HEK293 (cell line): ENCODE measurements around the gene RXRG.

Source experiments
- CTCF ChIA-PET: fragments of 350-600 bp; formaldehyde crosslinking; extraction: SDS; loops from one replicate; lab custom pipeline; 2021; ENCODE audit warnings: antibody characterized with exemption; lab: Yijun Ruan, JAX
- POLR2A ChIA-PET: fragments of 300-600 bp; formaldehyde crosslinking; extraction: SDS; loops from one replicate; lab custom pipeline; 2020; ENCODE audit warnings: antibody characterized with exemption, inconsistent platforms; lab: Yijun Ruan, JAX
- H3K27ac ChIP-seq: fragments of 200-500 bp; sonication (Bioruptor generic); 2 replicates; pipeline ENCODE4 v1.5.1; 2014; ENCODE audit warnings: low read depth, low read length, control low read depth, inconsistent platforms; ENCODE audit errors: extremely low read depth
- H3K36me3 ChIP-seq, 2 experiments: fragments of 200-500 bp in 1 of 2; sonication (Bioruptor generic) in 1 of 2; 1 replicate in 1 of 2; 2 replicates in 1 of 2; pipeline ENCODE4 v1.5.1; 2014 to 2017; ENCODE audit warnings: inconsistent platforms in 2 of 2, low read length in 2 of 2; ENCODE audit not compliant: control insufficient read depth in 2 of 2, insufficient read depth in 1 of 2
- H3K4me1 ChIP-seq: fragments of 200-500 bp; sonication (Bioruptor generic); 2 replicates; pipeline ENCODE4 v1.5.1; 2014; ENCODE audit warnings: mild to moderate bottlenecking, low read length, inconsistent platforms; ENCODE audit not compliant: control insufficient read depth, insufficient read depth
- H3K4me3 ChIP-seq: 2 replicates; pipeline ENCODE4 v1.5.1; 2011; ENCODE audit warnings: low read depth, mild to moderate bottlenecking, control low read depth, low read length, moderate library complexity
- H3K9me3 ChIP-seq: fragments of 200-500 bp; sonication (Bioruptor generic); 2 replicates; pipeline ENCODE4 v1.5.1; 2014; ENCODE audit warnings: low read depth, low read length, inconsistent platforms; ENCODE audit not compliant: control insufficient read depth, insufficient read depth
- GLIS1 ChIP-seq: fragments of 450-650 bp; formaldehyde crosslinking; IDR thresholded peaks from 2 replicates; pipeline ENCODE4 v1.5.1; 2016; ENCODE audit warnings: missing biosample characterization, missing genetic modification characterization
- KLF9 ChIP-seq: fragments of 450-650 bp; formaldehyde crosslinking; IDR thresholded peaks from 2 replicates; pipeline ENCODE4 v1.5.1; 2016; ENCODE audit warnings: missing biosample characterization, missing genetic modification characterization, low read depth
- PRDM6 ChIP-seq: fragments of 450-650 bp; formaldehyde crosslinking; IDR thresholded peaks from 2 replicates; pipeline ENCODE4 v1.5.1; 2017; ENCODE audit warnings: missing biosample characterization, missing genetic modification characterization
- ZBTB17 ChIP-seq: fragments of 450-650 bp; formaldehyde crosslinking; IDR thresholded peaks from 2 replicates; pipeline ENCODE4 v1.5.1; 2016; ENCODE audit warnings: missing biosample characterization, missing genetic modification characterization
- ZBTB20 ChIP-seq: fragments of 450-650 bp; formaldehyde crosslinking; IDR thresholded peaks from 2 replicates; pipeline ENCODE4 v1.5.1; 2016; ENCODE audit warnings: missing biosample characterization, missing genetic modification characterization
- ZBTB7A ChIP-seq: fragments of 450-650 bp; formaldehyde crosslinking; IDR thresholded peaks from 2 replicates; pipeline ENCODE4 v1.5.1; 2016; ENCODE audit warnings: low read depth, missing biosample characterization, missing genetic modification characterization
- ZIC2 ChIP-seq: fragments of 450-650 bp; formaldehyde crosslinking; IDR thresholded peaks from 2 replicates; pipeline ENCODE4 v1.5.1; 2016; ENCODE audit warnings: missing biosample characterization, missing genetic modification characterization
- ZNF174 ChIP-seq: fragments of 450-650 bp; formaldehyde crosslinking; IDR thresholded peaks from 2 replicates; pipeline ENCODE4 v1.5.0; 2017; ENCODE audit warnings: missing biosample characterization, mild to moderate bottlenecking, missing genetic modification characterization
- ZNF221 ChIP-seq: fragments of 450-650 bp; formaldehyde crosslinking; IDR thresholded peaks from 2 replicates; pipeline ENCODE4 v1.5.1; 2017; ENCODE audit warnings: missing biosample characterization, missing genetic modification characterization, borderline replicate concordance
- ZNF223 ChIP-seq: fragments of 450-650 bp; formaldehyde crosslinking; IDR thresholded peaks from 2 replicates; pipeline ENCODE4 v1.5.1; 2016; ENCODE audit warnings: missing biosample characterization, missing genetic modification characterization
- ZNF274 ChIP-seq, 2 experiments: fragments of 200-500 bp in 1 of 2; fragments of 450-650 bp in 1 of 2; sonication (Bioruptor generic) in 1 of 2; formaldehyde crosslinking in 1 of 2; IDR thresholded peaks; 2 replicates each; pipeline versions ENCODE4 v1.5.1 to v1.6.1; 2014 to 2016; ENCODE audit warnings: borderline replicate concordance in 1 of 2, inconsistent platforms in 1 of 2, low read length in 1 of 2, missing biosample characterization in 1 of 2, missing genetic modification characterization in 1 of 2
- ZNF302 ChIP-seq: fragments of 450-650 bp; formaldehyde crosslinking; IDR thresholded peaks from 2 replicates; pipeline ENCODE4 v1.5.1; 2016; ENCODE audit warnings: missing biosample characterization, missing genetic modification characterization, low read depth
- ZNF341 ChIP-seq: fragments of 450-650 bp; formaldehyde crosslinking; IDR thresholded peaks from 2 replicates; pipeline ENCODE4; 2016; ENCODE audit warnings: low read depth, missing biosample characterization, missing genetic modification characterization
- ZNF37A ChIP-seq: fragments of 450-650 bp; IDR thresholded peaks from 2 replicates; pipeline ENCODE4 v1.5.1; 2018; ENCODE audit warnings: missing biosample characterization, missing genetic modification characterization
- ZNF529 ChIP-seq: fragments of 450-650 bp; formaldehyde crosslinking; IDR thresholded peaks from 2 replicates; pipeline ENCODE4 v1.5.1; 2017; ENCODE audit warnings: missing genetic modification characterization, missing biosample characterization; ENCODE audit not compliant: insufficient replicate concordance
- ZNF585B ChIP-seq: fragments of 450-650 bp; formaldehyde crosslinking; IDR thresholded peaks from 2 replicates; pipeline ENCODE4 v1.5.1; 2016; ENCODE audit warnings: missing biosample characterization, missing genetic modification characterization
- ZNF600 ChIP-seq: fragments of 450-650 bp; formaldehyde crosslinking; IDR thresholded peaks from 2 replicates; pipeline ENCODE4 v1.5.1; 2016; ENCODE audit warnings: missing biosample characterization, missing genetic modification characterization
- ZNF621 ChIP-seq: fragments of 450-650 bp; formaldehyde crosslinking; IDR thresholded peaks from 2 replicates; pipeline ENCODE4 v1.5.1; 2017; ENCODE audit warnings: missing biosample characterization, missing genetic modification characterization
- ZNF660 ChIP-seq: fragments of 450-650 bp; IDR thresholded peaks from 2 replicates; pipeline ENCODE4 v1.5.1; 2018; ENCODE audit warnings: missing biosample characterization, mild to moderate bottlenecking, missing genetic modification characterization
- ZNF785 ChIP-seq: fragments of 450-650 bp; formaldehyde crosslinking; IDR thresholded peaks from 2 replicates; pipeline ENCODE4 v1.5.1; 2016; ENCODE audit warnings: missing biosample characterization, missing genetic modification characterization
- ZSCAN18 ChIP-seq: fragments of 450-650 bp; formaldehyde crosslinking; IDR thresholded peaks from 2 replicates; pipeline ENCODE4 v1.5.1; 2016; ENCODE audit warnings: missing biosample characterization, missing genetic modification characterization
- TF ChIP-seq, protein P1 (sequence below): fragments of 450-650 bp; formaldehyde crosslinking; IDR thresholded peaks from 2 replicates; pipeline ENCODE4 v1.5.1; 2016; ENCODE audit warnings: missing biosample characterization, missing genetic modification characterization
- TF ChIP-seq, protein P2 (sequence below): fragments of 450-650 bp; formaldehyde crosslinking; IDR thresholded peaks from 2 replicates; pipeline ENCODE4 v1.5.1; 2016; ENCODE audit warnings: missing biosample characterization, missing genetic modification characterization
- TF ChIP-seq, protein P3 (sequence below): fragments of 450-650 bp; formaldehyde crosslinking; IDR thresholded peaks from 2 replicates; pipeline ENCODE4 v1.5.1; 2017; ENCODE audit warnings: missing biosample characterization, missing genetic modification characterization
- TF ChIP-seq, protein P4 (sequence below): fragments of 450-650 bp; formaldehyde crosslinking; IDR thresholded peaks from 2 replicates; pipeline ENCODE4 v1.5.1; 2016; ENCODE audit warnings: missing biosample characterization, missing genetic modification characterization

RXRG gene

DNA sequence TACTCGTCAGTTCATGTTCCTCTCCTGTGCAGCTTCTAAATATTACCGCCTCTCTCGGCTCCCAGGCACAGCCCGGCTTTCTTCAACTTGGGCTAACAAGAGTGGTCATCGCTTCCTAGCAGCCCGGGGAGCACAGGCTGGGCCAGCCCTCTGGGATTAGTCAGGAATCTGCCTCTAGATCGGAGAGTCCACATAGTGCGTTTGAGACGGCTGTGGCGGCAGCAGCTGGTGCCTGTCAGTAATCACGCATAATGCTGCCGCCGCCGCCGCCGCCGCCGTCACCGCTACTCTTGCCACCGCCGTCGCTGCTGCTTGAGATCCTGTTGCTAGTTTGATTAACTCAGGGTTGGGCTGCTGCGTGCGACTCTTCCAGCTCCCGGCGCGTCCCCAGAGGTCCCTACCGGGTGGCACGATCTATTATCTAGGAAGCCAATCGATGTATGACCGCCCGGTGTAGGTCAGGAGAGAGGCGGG lies at the start of gene RXRG (continued):
- TF ChIP-seq ZNF37A = no peak
- TF ChIP-seq ZBTB17 (tag by site-specific recombination) = peak; percentile 93
- TF ChIP-seq ZNF621 (tag by site-specific recombination) = no peak
- TF ChIP-seq ZNF600 (tag by site-specific recombination) = 0 out of 2 replicates have a peak, but pooled peaks have one; percentile 41
- TF ChIP-seq, protein P1, sequence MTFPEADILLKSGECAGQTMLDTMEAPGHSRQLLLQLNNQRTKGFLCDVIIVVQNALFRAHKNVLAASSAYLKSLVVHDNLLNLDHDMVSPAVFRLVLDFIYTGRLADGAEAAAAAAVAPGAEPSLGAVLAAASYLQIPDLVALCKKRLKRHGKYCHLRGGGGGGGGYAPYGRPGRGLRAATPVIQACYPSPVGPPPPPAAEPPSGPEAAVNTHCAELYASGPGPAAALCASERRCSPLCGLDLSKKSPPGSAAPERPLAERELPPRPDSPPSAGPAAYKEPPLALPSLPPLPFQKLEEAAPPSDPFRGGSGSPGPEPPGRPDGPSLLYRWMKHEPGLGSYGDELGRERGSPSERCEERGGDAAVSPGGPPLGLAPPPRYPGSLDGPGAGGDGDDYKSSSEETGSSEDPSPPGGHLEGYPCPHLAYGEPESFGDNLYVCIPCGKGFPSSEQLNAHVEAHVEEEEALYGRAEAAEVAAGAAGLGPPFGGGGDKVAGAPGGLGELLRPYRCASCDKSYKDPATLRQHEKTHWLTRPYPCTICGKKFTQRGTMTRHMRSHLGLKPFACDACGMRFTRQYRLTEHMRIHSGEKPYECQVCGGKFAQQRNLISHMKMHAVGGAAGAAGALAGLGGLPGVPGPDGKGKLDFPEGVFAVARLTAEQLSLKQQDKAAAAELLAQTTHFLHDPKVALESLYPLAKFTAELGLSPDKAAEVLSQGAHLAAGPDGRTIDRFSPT (tag by site-specific recombination) = no peak
- TF ChIP-seq ZNF529 (tag by site-specific recombination) = no peak
- TF ChIP-seq, protein P2, sequence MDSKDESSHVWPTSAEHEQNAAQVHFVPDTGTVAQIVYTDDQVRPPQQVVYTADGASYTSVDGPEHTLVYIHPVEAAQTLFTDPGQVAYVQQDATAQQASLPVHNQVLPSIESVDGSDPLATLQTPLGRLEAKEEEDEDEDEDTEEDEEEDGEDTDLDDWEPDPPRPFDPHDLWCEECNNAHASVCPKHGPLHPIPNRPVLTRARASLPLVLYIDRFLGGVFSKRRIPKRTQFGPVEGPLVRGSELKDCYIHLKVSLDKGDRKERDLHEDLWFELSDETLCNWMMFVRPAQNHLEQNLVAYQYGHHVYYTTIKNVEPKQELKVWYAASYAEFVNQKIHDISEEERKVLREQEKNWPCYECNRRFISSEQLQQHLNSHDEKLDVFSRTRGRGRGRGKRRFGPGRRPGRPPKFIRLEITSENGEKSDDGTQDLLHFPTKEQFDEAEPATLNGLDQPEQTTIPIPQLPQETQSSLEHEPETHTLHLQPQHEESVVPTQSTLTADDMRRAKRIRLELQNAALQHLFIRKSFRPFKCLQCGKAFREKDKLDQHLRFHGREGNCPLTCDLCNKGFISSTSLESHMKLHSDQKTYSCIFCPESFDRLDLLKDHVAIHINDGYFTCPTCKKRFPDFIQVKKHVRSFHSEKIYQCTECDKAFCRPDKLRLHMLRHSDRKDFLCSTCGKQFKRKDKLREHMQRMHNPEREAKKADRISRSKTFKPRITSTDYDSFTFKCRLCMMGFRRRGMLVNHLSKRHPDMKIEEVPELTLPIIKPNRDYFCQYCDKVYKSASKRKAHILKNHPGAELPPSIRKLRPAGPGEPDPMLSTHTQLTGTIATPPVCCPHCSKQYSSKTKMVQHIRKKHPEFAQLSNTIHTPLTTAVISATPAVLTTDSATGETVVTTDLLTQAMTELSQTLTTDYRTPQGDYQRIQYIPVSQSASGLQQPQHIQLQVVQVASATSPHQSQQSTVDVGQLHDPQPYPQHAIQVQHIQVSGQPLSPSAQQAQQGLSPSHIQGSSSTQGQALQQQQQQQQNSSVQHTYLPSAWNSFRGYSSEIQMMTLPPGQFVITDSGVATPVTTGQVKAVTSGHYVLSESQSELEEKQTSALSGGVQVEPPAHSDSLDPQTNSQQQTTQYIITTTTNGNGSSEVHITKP (tag by site-specific recombination) = no peak; the same call in 1 of the 2 replicates
- TF ChIP-seq GLIS1 (tag by site-specific recombination) = peak; percentile 31; the same call in 1 of the 2 replicates
- TF ChIP-seq, protein P3, sequence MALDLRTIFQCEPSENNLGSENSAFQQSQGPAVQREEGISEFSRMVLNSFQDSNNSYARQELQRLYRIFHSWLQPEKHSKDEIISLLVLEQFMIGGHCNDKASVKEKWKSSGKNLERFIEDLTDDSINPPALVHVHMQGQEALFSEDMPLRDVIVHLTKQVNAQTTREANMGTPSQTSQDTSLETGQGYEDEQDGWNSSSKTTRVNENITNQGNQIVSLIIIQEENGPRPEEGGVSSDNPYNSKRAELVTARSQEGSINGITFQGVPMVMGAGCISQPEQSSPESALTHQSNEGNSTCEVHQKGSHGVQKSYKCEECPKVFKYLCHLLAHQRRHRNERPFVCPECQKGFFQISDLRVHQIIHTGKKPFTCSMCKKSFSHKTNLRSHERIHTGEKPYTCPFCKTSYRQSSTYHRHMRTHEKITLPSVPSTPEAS (tag by site-specific recombination) = no peak
- TF ChIP-seq ZSCAN18 (tag by site-specific recombination) = no peak
- no peak for TF ChIP-seq ZNF785 (tag by site-specific recombination)
- TF ChIP-seq ZNF302 (tag by site-specific recombination) = no peak
- no peak for TF ChIP-seq ZNF221
- peak; percentile 67 for TF ChIP-seq ZBTB20 (tag by site-specific recombination)
- TF ChIP-seq ZNF174 (tag by site-specific recombination) = no peak
- TF ChIP-seq ZNF341 (tag by site-specific recombination) = 0 out of 2 replicates have a peak, but pooled peaks have one; percentile 21
- TF ChIP-seq, protein P4, sequence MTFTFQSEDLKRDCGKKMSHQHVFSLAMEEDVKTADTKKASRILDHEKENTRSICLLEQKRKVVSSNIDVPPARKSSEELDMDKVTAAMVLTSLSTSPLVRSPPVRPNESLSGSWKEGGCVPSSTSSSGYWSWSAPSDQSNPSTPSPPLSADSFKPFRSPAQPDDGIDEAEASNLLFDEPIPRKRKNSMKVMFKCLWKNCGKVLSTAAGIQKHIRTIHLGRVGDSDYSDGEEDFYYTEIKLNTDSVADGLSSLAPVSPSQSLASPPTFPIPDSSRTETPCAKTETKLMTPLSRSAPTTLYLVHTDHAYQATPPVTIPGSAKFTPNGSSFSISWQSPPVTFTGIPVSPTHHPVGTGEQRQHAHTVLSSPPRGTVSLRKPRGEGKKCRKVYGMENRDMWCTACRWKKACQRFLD (tag by site-specific recombination) = no peak

DNA sequence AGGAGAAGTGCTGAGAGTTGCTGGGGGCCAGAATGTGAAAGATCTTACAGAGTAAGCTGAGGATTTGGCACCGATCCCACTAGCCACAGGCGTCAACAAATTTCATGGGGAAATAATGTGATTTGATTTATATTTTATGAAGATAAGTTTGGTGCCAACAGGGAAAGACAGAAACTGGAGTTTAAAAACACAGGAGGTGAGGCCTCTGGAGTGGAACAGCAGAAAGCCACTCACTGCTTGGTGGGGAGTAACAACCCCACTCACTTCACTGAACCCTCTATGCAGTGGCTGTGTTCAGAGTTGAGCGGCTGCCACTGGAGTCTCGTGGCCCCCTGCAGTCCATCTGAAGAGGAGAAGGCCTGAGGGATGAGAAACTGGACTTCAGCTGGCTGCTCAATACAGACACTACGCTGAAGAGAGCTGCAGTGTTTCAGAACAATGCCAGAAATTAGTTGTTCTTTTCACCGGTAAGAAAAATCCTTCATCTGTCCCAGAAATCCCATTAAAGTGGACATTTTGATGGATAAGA lies 48.0 kb upstream of the RXRG start:
- POLR2A ChIA-PET = no interaction called here
- Histone ChIP-seq H3K36me3 (no peaks in the 10 kb centered on the region), H3K9me3 (no peaks in the 10 kb centered on the region), H3K4me3 (no peak overlapping the region), H3K27ac (no peak overlapping the region), H3K4me1 (peaks cover 13% of the 10 kb centered on the region; the same call in 1 of the 2 replicates)
- CTCF ChIA-PET = no interaction called here
- 0 out of 2 replicates have a peak, but pooled peaks have one; percentile 31 for TF ChIP-seq PRDM6 (tag by site-specific recombination)
- TF ChIP-seq ZIC2 = peak; percentile 94
- no peak for TF ChIP-seq ZBTB7A (tag by site-specific recombination)
- TF ChIP-seq ZNF341 (tag by site-specific recombination) = peak; percentile 76
- TF ChIP-seq ZNF660 (tag by site-specific recombination) = no peak
- peak; percentile 54 for TF ChIP-seq GLIS1 (tag by site-specific recombination)
- TF ChIP-seq ZNF585B (tag by site-specific recombination) = peak; percentile 67
- TF ChIP-seq ZNF274 (IDR thresholded peaks at IDR 0.05; ENCODE audit: low read length) = no peak
- TF ChIP-seq ZNF274 (tag by site-specific recombination; IDR thresholded peaks at IDR 0.05; ENCODE audit: borderline replicate concordance) = no peak
- no peak for TF ChIP-seq ZNF223 (tag by site-specific recombination)
- no peak for TF ChIP-seq KLF9 (tag by site-specific recombination)
